Inflammatory macrophage (primary cell): ENCODE data around the gene CSRP1.
"Not testable (repeated sequence)": the region's sequence is repeated elsewhere in the genome, so short reads cannot be mapped to it uniquely, and the experiment has no call there.

ENCODE experiments used
- DNase-seq, 2 donors: peaks; one replicate each; pipeline ENCODE4 v3.0.0-alpha.2; 2020 to 2022

CSRP1 gene

DNA sequence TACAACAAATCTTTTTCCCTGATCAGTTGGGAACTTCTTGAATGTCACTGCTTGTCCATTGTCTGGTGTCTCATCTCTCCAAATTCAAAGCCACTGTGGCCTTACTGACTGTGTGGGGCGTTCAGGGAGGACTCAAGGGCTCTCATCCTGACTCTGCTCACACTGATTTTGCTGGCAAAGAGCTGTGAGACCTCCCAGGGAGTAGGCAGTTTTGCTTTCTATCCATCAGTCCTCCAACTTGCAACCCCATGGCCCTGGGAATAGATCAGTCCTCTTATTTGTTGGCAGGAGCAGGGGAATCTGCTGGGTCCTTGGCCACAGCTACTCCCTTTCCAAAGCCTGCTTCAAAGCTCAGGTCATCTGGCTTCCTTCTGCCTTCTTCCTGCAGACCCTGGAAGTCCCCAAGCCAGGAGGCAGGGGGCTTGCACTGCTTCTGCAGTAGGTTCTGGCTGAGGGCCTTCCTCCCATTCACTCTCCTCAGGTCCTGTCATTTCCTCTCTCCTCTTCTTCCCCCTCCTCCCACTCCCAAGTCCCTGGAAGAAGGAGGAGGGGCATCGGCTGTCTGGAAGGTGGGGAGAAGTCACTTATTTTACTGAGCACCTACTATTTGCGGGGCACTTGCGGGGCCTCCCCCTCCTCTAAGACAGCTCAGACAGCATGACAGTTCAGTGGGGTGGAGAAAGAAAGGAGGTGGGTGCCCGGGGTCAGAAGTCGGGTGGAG, 31.1 kb upstream of the CSRP1 start:
- no peak for DNase-seq

DNA sequence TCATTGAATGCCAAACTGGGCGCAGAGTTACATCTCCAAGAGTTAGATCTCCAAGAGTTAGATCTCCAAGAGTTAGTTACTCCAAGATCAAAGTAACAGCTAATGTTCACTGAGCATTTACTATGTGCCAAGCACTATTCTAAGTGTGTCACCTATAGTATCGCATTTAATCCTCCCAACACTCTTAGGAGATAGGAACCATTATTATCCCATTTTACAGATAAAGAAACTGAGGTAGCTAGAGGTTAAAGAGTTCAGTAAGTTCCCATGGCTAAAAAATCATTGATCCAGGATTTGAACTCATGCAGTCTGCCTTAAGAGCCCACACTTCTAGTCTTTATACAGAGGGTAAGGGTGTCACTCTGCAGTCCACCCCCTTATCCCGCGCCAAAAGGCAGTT, 30.5 kb upstream of the CSRP1 start:
- no peak for DNase-seq

DNA sequence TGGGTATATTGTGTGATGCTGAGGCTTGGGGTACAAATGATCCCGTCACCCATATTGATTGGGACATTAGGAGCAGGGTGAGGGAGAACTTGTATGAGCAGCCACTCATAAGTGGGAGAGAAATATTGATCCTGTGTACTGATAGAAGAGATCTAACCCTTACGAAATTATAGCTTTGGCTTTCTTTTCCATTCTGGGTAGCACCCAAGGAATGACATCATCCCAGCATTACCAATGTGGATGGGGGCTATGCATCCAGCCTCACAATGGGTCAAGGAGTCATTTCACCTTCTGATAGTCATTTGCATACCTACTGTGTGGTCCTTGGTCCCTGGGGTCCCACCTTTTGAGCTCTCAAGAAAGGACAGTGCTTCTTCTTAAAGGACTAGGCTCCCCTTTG, 30.1 kb upstream of the CSRP1 start:
- DNase-seq = no peak

DNA sequence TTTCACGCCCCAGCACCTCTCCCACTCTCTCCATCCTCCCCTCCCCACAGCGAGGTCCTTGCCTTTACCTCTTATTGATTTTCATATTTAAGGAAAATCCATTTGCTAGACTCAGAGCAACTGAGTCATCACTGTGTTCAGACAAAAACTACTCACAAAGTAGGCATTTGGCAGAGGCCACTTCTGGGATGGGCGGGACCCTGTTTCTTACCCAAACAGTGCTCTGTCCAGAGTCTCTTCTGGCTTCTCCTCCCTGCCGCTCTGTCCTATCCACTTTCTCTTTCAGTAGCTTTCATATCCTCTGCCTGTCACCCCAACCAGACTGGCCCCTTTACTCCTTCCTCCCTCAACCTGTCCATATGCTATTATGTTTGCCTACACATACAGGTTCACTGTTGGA, 29.6 kb upstream of the CSRP1 start:
- DNase-seq = no peak

GRCh38 chr1:201535919-201536245, 29.0 kb upstream of the CSRP1 start:
- DNase-seq = no peak

- peak; percentile 12 to 39 for DNase-seq
Observed at GRCh38 chr1:201535046-201535918, 28.4 kb upstream of the CSRP1 start.

GRCh38 chr1:201533836-201534235, 26.9 kb upstream of the CSRP1 start:
- no peak for DNase-seq

DNA sequence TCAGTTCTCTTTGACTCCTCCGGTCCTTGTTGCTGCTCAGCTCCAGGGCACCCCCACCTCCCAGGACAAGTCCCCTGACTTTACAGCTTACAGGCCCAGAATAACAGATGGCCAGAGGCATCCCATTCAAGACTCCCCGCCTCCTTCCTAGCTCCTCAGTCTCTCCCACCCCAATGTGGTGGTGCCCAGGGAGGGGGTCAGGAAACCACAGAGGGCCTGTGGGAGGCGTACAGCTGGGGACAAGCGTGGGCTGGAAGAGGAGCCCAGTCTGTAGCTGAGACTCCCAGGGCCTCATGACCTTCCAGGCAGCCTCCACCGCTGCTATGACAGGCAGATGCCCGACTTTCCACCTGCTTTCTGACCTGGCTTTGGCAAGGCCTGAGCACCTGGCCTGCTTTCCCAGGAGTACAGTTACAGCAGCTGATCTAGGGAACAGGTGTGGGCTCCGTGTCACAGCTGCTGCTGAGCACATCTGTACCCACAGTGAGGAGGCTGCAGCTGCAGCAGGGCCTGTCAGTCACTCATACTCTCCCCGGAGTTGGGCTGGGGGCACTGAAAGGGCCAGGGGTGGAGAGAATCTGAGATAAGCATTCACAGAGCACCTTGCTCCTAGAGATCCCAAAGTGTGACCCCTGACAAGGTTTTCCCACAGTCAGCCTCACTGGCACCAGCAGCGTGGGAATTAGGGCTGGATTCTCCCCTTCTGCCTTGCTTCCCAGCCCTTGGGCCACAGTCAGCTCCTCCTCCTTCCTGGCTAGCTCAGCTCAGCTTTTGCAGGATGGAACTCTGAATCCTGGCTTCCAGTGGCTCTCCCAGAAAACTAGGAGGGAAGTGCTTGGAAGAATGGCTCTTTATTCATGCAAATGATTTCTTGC, 24.9 kb upstream of the CSRP1 start:
- no peak for DNase-seq

DNA sequence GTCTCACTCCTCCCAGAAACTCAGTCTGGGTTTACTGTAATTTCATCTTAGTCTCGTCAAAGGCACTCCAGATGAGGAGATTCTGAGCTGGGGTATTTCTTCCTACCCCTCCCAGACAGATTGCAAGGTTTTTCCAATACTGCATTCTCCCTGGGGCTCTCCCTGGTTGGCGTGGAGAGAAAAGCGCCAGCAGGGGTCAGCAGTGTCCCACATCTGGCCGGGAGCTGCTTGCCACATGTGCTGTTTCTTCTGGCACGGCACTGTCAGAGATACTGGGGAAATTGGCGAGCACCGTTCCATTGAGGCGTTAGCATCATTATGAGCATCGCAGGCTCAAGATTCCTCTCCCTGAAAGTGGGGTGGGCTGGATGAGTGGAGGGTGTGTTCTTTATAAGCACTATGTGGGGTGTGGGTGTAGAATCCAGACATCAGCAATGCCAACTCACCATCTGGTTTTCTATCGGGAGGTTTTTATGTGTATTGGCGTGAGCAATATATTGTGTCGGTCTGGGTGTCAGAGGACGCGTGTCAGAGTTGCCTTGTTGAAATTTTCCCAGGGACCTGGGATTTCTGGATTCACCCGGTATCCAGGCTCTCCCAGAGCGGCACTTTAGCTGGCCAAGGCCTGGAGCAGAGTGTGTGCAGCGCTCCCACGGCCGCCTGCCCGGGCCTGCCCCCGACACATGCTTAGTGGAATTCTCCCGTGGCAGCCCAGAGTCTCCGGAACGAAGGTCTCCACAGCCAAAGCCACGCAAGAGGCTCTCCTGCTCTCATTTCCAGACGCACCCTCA, 24.0 kb upstream of the CSRP1 start:
- peak; percentile 81 to 85 for DNase-seq

DNA sequence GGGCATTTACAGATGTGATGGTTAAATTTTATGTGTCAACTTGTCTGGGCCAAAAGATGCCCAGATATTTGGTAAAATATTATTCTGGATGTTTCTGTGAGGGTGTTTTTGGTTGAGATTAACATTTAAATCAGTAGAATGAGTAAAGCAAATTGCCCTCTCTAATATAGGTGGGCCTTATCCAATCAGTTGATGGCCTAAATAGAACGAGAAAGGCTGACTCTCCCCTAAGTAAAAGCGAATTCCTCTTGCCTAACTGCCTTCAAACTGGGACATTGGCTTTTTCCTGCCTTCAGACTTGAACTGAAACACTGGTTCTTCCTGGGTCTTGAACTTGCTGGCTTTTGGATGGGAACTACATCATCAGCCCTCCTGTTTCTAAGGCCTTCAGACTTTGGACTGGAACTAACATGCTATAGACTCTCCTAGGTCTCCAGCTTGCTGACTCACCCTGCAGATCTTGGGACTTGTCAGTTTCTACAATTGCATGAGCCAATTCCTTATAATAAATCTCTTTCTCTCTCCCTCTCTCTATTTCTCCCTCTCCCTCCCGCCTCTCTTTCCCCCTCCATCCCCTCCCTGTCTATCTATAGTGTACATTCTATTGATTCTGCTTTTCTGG, 21.8 kb upstream of the CSRP1 start:
- no peak for DNase-seq

DNA sequence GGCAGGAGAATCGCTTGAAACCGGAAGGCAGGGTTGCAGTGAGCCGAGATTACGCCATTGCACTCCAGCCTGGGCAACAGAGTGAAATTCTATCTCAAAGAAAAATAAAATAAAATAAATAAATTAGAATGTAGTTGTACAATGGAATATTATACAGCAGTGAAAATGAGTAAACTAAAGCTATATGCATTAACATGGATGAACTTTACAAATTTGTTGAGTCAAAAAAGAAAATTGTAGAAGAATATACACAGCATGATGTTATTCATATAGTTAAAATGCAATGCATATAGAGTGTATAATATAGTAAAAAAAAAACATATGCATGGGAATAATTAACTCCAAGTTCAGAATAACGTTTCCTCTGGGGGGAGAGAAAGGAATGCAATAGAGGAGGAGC, 21.0 kb upstream of the CSRP1 start:
- no peak for DNase-seq

DNA sequence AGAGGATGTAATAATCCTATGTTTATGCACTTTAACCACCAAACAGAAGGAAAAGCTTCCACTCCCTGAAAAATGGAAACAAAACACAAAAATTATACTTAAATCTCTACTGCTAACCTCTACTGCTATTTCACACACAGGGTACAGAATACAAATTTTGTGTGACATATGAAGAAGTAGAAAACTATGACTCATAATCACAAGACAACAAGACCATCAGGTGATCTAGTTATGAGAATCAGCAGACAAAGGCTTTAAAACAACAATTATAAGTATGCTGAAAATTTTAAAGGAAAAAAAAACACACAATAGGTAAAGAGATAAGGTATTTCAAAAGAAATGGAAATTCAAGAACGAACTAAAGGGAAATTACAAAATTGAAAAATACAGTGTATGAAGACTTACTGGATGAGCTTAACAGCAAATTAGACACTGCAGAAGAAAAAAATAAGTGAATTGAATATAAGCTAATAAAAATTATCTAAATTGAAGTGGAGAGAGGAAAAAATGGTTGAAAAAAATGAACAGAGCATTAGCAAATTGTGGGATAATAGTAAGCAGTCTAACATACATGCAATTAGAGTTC, 18.4 kb upstream of the CSRP1 start:
- peak; percentile 52 to 80 for DNase-seq

GRCh38 chr1:201520046-201520575, 13.2 kb upstream of the CSRP1 start:
- DNase-seq = not testable (repeated sequence)

DNA sequence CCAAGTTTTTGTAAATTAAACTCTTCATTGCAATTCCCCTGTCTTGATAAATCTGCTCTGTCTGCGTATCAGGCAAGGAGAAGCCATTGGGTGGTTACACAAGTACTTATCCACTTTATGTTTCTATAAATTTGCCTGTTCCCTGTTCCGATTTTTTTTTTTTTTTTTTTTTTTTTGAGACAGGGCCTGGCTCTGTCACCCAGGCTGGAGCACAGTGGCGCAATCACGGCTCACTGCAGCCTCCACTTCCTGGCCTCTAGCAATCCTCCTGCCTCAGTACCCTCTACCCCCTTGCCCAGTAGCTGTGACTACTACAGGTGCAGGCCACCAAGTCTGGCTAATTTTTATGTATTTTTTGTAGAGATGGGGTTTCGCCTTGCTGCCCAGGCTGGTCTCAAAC, 11.1 kb upstream of the CSRP1 start:
- peak in 1 of 2 donors; percentile 62 for DNase-seq

- DNase-seq = no peak
Observed at GRCh38 chr1:201517631-201518030, 10.7 kb upstream of the CSRP1 start.

GRCh38 chr1:201516511-201517127, 9.7 kb upstream of the CSRP1 start:
- DNase-seq = no peak

DNA sequence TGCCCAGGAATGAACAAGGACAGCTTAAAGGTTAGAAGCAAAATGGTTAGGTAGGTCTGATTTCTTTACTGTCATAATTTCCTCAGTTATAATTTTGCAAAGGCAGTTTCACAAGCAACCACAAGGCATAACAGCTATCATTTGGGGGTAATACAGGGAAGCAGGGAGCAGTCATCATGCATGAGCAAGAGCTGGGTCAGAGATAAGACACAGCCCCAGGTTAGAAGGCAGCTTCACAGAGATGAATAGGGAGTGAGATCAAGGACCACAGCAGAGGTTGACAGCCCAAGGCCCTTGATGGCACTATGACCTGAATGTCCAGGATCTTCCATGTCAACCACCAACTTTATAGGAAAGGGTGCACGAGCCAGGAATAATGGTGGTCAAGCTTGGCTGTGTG, 9.0 kb upstream of the CSRP1 start:
- DNase-seq = no peak

- DNase-seq = no peak
Observed at GRCh38 chr1:201515062-201515750, 8.3 kb upstream of the CSRP1 start.

- DNase-seq = no peak
Observed at GRCh38 chr1:201514466-201514865, 7.5 kb upstream of the CSRP1 start.
